Brain pericyte (primary cell): ENCODE measurements around the gene CTSL.
"Not testable (repeated sequence)": the region's sequence is repeated elsewhere in the genome, so short reads cannot be mapped to it uniquely, and the experiment has no call there.

Source experiments
- DNase-seq: peaks from one replicate; pipeline ENCODE4 v3.0.0-alpha.2; 2012; ENCODE audit warnings: low read depth, low spot score

The CTSL gene

DNA sequence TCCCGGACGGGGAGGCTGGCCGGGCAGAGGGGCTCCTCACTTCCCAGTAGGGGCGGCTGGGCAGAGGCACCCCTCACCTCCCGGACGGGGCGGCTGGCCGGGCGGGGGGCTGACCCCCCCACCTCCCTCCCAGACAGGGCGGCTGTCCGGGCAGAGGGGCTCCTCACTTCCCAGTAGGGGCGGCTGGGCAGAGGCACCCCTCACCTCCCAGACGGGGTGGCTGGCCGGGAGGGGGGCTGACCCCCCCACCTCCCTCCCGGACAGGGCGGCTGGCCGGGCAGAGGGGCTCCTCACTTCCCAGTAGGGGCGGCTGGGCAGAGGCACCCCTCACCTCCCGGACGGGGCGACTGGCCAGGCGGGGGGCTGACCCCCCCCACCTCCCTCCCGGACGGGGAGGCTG is 32.4 kb downstream of the CTSL start:
- not testable (repeated sequence) for DNase-seq

DNA sequence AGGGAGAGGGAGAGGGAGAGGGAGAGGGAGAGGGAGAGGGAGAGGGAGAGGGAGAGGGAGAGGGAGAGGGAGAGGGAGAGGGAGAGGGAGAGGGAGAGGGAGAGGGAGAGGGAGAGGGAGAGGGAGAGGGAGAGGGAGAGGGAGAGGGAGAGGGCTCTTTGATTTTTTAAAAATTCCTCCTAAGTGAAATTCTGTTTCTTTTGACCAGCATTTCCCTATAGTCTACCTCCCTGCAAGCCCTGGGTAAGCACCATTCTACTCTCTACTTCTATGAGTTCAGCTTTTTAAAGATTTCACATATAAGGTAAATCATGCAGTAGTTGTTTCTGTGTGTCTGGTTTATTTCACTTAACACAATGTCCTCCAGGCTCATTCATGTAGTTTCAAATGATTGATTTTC is 34.1 kb downstream of the CTSL start:
- not testable (repeated sequence) for DNase-seq

DNA sequence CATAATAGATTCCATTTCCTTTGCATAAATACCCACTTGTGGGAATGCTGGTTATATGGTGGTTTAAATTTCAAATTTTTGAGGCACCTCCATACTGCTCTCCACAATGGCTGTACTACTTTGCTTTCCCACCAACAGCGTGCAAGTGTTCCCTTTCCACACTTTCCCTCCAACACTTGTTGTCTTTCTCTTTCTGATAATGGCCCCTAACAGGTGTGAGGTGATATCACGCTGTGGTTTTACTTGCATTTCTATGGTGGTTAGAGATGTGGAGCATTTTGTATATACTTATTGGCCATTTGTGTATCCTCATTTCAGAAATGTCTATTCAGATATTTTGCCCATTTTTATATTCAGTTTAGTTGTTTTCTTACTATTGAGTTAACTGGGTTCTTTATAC is 34.6 kb downstream of the CTSL start:
- DNase-seq = no peak

DNA sequence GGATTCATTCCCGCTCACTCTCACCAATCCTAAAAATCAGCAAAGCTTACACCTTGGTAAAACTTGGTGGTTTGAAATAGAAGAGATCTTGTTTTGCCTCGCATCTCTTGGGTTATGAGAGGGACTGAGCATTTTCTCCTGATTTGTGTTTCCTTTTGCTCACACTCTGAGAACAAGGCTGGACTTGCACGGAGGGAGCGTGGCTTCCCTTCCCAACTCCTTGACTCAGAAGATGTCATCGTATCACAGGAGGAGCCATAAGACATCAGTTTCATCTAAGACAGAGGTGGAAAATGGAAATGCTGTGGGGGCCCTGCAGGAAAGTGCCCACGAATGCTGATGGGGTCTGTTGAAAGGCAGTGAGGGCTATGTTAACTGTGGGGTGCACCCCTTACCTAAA is 37.4 kb downstream of the CTSL start:
- DNase-seq = no peak

DNA sequence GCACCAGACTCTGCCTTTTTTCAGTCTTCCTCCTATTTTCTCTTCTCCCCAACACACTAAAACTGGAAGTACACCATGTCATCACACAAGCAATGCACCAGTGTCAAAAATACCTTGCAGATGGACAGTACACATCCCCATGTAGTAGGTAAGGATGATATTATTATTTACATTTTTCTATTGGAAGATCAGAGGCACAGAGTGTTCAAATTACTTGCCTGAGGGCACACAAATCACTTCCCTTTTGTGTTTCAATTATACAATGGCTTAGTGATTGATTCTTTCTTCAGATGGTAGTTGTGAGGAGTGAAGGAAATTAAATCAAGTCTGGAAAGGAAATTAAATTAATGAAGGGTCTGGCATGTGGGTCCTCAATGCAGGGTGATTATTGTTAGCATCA is 39.6 kb downstream of the CTSL start:
- DNase-seq = no peak

DNA sequence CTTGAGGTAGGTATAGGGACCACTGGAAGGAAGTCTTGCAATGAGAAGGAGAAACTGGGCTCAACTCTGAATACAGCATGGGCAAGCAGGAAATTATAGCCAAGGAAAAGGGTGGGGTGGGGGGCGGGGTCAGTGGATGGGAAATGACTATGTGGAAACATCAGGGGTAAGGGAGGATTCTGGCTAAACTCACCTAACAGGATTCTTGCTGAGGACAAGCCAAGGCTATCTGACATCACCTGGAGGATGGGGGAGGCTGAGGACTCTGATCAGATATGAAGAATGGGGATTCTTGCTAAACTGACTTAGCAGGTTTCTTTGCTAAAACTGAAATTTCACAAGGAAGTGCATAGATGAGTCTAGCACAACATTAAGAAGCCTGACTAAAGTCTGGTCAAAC is 40.8 kb downstream of the CTSL start:
- no peak for DNase-seq

DNA sequence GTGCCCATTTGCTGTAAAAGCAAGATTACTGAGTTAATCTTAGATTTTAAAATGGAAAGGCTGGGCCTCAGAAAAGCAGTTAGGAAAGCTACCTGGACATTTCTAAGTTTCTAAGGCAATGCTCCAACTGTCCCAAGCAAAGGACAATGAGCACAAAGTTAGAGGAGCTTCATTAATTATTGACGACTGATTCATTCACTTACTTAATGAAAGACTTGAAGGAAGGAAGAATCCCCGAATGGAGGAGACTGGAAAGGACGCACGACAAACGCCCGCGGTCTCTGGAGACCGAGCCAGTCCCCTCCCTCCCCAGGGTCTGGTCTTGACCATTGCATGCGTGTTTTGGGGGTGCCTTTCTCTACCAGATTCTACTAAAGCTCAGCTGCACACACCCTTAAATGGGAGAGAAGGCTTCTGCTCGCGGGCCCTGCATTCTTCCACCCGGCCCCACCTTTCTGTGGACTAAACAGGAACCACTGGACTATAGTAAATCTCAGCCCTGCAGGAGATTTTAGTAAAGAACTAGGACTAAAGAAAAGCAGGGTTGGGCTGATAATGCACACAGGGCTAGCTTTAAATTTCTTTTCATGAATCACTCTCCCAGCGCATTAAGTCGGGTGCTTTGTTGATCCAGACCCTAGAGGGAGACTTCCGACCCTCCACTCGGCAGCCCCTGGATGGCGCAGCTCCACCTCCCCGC is 44.8 kb downstream of the CTSL start:
- no peak for DNase-seq

DNA sequence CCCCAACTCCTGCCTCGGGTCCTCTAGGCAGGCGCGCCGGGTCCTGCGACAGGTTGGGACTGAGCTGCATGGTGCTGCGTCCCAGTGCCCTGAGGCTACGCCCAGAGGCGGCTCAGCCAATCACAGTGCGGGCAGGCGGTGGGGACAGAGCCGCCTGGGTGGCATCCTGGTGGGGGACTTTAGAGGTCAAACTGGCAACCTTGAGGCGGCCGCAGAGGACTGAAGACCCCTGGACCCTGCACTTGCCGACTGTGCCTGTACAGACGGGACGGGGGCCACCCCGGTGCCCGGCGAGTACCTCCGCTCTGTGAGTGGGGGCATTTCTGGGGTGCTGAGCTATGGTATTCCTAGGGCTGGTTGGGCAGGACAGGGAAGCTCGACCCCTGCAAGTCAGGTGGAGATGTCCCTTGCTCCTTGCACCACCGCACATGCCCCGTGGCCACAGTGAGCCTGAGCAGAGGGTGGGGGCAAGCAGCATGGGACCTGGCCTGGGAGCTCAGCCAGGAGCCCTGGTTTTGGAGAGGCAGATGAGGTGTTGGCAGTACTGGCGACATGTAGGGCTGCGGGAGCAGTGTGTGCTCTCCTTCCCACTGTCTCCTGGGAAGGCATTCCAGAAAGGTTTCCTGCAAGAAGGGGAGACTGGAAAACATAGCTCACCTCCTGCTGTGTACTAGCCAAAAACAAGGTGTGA is 45.5 kb downstream of the CTSL start:
- no peak for DNase-seq

DNA sequence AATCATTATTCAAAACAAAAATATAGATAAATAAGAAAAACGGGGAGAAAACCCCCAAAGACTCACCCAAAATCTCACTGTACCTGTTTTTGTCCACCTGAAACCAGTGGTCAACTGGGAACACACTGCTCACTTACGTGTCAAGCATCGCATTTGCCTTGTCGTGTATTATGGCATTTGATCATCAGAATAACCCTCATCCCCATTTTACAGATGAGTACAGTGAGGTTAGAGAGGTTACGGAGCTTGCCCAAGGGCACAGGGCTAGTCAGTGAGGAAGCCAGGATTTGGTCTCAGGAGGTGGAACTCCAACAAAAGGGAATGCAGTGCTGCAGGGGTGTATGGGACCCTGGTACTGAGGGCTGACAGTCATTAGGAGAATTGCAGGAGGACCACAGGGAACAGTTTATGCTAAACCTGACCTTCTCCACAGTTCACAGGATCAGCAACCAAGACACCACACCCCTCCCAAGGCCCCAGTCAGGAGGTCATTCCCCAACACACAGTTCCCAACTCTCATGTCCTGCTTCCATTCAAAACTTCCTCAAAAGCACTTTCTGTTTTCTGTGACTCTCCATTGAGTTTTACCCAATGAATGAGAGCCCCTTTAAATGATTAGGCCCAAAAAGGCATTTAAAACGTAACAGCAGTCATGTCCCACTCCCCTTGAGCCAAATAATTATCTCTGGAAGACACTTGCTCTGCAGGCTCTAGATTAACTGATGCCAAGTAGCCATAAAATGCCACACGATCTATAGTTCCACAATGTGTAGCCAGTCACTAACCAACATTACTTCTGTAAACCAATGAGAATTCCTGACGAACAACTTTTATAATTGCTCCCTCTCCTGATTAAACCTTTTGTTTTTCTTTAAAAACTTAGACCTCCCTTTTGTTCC is 50.8 kb downstream of the CTSL start:
- no peak for DNase-seq

DNA sequence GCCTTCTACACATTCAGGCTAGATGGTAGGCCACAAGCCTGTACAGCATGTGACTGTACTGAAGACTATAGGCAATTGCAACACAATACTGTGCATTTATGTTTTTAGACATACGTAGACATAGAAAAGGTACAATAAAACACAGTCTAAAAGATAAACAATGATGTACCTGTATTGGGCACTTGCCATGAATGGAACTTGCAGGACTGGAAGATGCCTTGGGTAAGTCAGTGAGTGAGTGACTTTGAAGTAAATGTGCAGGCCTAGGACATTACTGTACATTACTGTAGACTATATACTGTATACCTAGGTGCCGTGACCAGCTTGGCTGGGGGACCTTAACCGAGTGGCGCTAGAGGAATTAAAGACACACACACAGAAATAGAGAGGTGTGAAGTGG is 53.1 kb downstream of the CTSL start:
- no peak for DNase-seq
